ENCODE measurements around the gene YBEY.

The YBEY gene

DNA sequence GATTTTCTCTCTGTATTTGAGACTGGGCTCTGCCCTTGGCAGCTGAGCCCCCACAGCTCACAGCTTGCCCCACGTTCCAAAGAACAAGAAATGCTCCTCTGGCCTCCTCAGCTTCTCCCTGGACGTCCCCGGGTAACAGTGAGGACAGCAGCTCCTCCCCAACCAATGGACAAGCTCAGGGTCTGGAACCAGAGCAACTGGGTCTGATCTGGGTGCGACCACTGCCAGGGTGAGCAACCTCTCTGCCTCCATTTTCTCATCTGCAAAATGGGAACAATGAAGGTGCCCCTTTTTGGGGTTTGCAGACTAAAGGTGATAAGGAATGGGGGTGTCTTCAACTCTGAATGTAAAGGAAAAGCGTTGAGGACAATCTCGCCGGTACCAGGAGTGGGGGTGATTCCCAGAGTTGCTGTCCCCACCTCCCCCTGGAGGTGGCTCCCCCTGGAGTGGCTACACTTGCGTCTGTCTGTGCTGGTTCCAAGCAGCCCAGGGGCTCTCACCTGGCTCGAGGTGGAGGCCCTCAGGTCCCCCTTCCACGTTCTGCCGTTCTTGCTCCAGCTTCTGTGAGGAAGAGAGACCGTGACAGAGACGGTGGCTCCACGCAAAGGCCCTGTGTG is 30.7 kb downstream of the YBEY start:
- H3K4me3 ChIP-seq (ENCODE audit: low read depth, low read length): no peak overlapping the region
- TF ChIP-seq CTCF (IDR thresholded peaks at IDR 0.05; ENCODE audit: borderline replicate concordance, insufficient read depth, low read depth, low read length): no peak

GRCh38 chr21:46317710-46318463 is 31.7 kb downstream of the YBEY start:
- H3K4me3 ChIP-seq (ENCODE audit: low read depth, low read length): no peak overlapping the region
- TF ChIP-seq CTCF (IDR thresholded peaks at IDR 0.05; ENCODE audit: borderline replicate concordance, insufficient read depth, low read depth, low read length): no peak

DNA sequence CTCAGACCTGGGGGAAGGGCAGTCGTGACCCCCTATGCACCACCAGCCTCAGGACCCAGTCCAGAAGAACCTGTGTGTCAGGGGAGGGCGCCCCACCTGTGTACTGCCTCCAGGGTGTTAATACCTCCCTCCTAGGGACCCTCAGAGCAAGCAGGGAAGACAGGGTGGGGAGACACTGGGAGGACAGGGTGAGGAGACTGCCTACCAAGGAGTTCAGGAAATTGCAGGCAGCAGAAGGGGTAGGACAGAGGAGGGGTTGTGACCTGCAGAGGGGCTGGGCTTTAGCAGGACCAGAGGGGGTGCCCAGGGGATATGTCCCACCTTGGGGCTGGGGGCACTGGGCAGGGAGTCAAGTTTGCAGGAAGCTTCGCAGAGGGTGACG is 32.3 kb downstream of the YBEY start:
- TF ChIP-seq CTCF (IDR thresholded peaks at IDR 0.05; ENCODE audit: borderline replicate concordance, insufficient read depth, low read depth, low read length): no peak
- no peak overlapping the region for H3K4me3 ChIP-seq (ENCODE audit: low read depth, low read length)

DNA sequence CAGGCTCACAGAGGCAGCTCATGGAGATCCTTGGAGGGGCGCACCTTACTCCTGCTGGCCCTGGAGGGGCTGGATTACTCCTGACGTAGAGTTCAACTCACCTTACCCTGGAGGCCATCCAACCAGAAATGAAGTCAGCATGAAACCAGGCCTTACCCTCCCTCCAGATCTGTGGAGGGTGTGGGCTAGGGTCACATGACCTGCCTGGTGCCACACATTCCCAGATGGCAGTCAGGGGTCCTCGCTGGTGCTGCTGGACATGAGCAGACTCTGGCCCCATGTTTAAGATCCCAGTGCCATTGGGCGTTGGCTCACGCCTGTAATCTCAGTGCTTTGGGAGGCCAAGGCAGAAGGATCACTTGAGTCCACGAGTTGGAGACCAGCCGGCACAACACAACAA is 33.0 kb downstream of the YBEY start:
- TF ChIP-seq CTCF (IDR thresholded peaks at IDR 0.05; ENCODE audit: borderline replicate concordance, insufficient read depth, low read depth, low read length): no peak
- H3K4me3 ChIP-seq (ENCODE audit: low read depth, low read length): no peak overlapping the region

DNA sequence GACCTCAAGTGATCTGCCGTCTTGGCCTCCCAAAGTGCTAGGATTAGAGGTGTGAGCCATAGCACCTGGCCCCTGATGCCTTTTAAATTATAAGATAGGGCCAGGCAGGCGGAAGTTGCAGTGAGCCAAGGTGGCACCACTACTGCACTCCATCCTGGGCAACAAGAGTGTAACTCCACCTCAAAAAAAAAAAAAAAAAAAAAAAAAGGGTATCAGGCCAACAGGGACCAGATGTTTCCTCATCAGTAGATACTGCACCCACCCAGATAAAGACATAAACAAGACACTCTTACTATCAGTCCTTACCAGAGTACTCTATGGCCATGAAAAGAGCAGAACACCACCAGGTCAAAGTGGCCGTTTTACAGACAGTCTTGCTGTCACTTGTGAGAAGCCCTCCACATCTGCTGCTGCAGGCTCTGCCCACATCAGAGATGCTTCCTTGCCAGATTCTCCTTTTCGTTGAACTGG is 34.2 kb downstream of the YBEY start:
- H3K4me3 ChIP-seq (ENCODE audit: low read depth, low read length): no peak overlapping the region
- TF ChIP-seq CTCF (IDR thresholded peaks at IDR 0.05; ENCODE audit: borderline replicate concordance, insufficient read depth, low read depth, low read length): no peak

- H3K4me3 ChIP-seq (ENCODE audit: low read depth, low read length): peak overlapping the region; percentile 100
- TF ChIP-seq CTCF (IDR thresholded peaks at IDR 0.05; ENCODE audit: borderline replicate concordance, insufficient read depth, low read depth, low read length): no peak
Observed at GRCh38 chr21:46322351-46323226, 36.4 kb downstream of the YBEY start.

Measured in GM12875 (cell line).